H1 (cell line): Measurements from ENCODE around the gene KRTAP12-2. TPM values are rescaled to one million over a fixed set of nuclear protein-coding genes. Genes with fewer than 3 reads are reported as not detected.

Experiments used
- CTCF ChIA-PET: fragments of 300-600 bp; sonication (Branson Sonifier 250); formaldehyde crosslinking; loops from one replicate; lab custom pipeline; 2021; ENCODE audit not compliant: partially characterized antibody; lab: Charles Lee
- POLR2A ChIA-PET: fragments of 300-600 bp; sonication (Branson Sonifier 250); formaldehyde crosslinking; loops from one replicate; lab custom pipeline; 2021; ENCODE audit warnings: inconsistent platforms; ENCODE audit not compliant: partially characterized antibody; lab: Charles Lee
- DNase-seq, 2 experiments: peaks; one replicate each; pipeline versions ENCODE4 v3.0.0 to v3.0.0-alpha.2; 2010 to 2022; ENCODE audit warnings: low spot score in 2 of 2, low read depth in 1 of 2, mixed read lengths in 1 of 2
- FAIRE-seq: peaks from 2 replicates; lab custom pipeline; 2011; peaks lifted over from hg19 to GRCh38; lab: Jason Lieb, UNC
- H2AFZ ChIP-seq: 2 replicates; pipeline ENCODE4 v1.8.1; 2012; ENCODE audit warnings: low read length, inconsistent platforms
- H2AK5ac ChIP-seq: 2 replicates; pipeline ENCODE4 v1.6.1; 2013; ENCODE audit warnings: low read depth, low read length
- H2BK120ac ChIP-seq: replicated peaks from 2 replicates; pipeline ENCODE3; 2013; ENCODE audit warnings: low read depth, low read length, inconsistent platforms
- H2BK12ac ChIP-seq: 2 replicates; pipeline ENCODE4 v1.6.1; 2013; ENCODE audit warnings: low read depth, low read length
- H2BK15ac ChIP-seq: 2 replicates; pipeline ENCODE4 v1.6.1; 2013; ENCODE audit warnings: low read length
- H2BK20ac ChIP-seq: 2 replicates; pipeline ENCODE4 v1.6.1; 2013; ENCODE audit warnings: low read length
- H2BK5ac ChIP-seq: 2 replicates; pipeline ENCODE4 v1.6.1; 2013; ENCODE audit warnings: low read depth, low read length
- H3K14ac ChIP-seq: 2 replicates; pipeline ENCODE4 v1.6.1; 2013; ENCODE audit warnings: inconsistent platforms; ENCODE audit not compliant: insufficient read length
- H3K18ac ChIP-seq: 2 replicates; pipeline ENCODE4 v1.6.1; 2013; ENCODE audit warnings: low read length; ENCODE audit errors: extremely low read depth
- H3K23ac ChIP-seq: 2 replicates; pipeline ENCODE4 v1.6.1; 2013; ENCODE audit warnings: inconsistent platforms; ENCODE audit not compliant: insufficient read length
- H3K23me2 ChIP-seq: 2 replicates; pipeline ENCODE4 v1.6.1; 2013; ENCODE audit warnings: low read depth, low read length
- H3K27ac ChIP-seq: 2 replicates; pipeline ENCODE4 v1.6.1; 2011; ENCODE audit warnings: low read depth, low read length, inconsistent platforms
- H3K27me3 ChIP-seq, 4 experiments: replicated peaks in 1 of 4; 1 replicate in 1 of 4; 2 replicates in 3 of 4; pipeline versions ENCODE4 v1.6.1 to v1.8.1; 2011 to 2013; ENCODE audit warnings: low read length in 3 of 4, mild to moderate bottlenecking in 3 of 4, inconsistent platforms in 2 of 4, mixed read lengths in 2 of 4, moderate library complexity in 1 of 4; ENCODE audit not compliant: control insufficient read depth in 3 of 4, insufficient read depth in 3 of 4; ENCODE audit errors: extremely low read depth in 1 of 4
- H3K36me3 ChIP-seq, 4 experiments: 2 replicates each; pipeline versions ENCODE4 v1.6.1 to v1.8.1; 2011 to 2013; ENCODE audit warnings: mild to moderate bottlenecking in 4 of 4, low read length in 3 of 4, moderate library complexity in 2 of 4, control low read depth in 1 of 4, inconsistent platforms in 1 of 4; ENCODE audit not compliant: insufficient read depth in 4 of 4, control insufficient read depth in 2 of 4
- H3K4ac ChIP-seq: replicated peaks from 2 replicates; pipeline ENCODE3; 2013; ENCODE audit warnings: low read length, low read depth, mixed read lengths, inconsistent platforms; ENCODE audit not compliant: insufficient read length
- H3K4me1 ChIP-seq, 4 experiments: replicated peaks in 1 of 4; 1 replicate in 1 of 4; 2 replicates in 3 of 4; pipeline versions ENCODE4 v1.6.1 to v1.8.1; 2011 to 2013; ENCODE audit warnings: low read length in 3 of 4, inconsistent platforms in 2 of 4, mixed read lengths in 1 of 4; ENCODE audit not compliant: insufficient read depth in 4 of 4, control insufficient read depth in 3 of 4
- H3K4me2 ChIP-seq, 2 experiments: 2 replicates each; pipeline versions ENCODE4 v1.6.1 to v1.8.1; 2011 to 2013; ENCODE audit warnings: low read depth in 2 of 2, low read length in 2 of 2, control low read depth in 1 of 2, inconsistent platforms in 1 of 2, mild to moderate bottlenecking in 1 of 2; ENCODE audit not compliant: insufficient read depth in 1 of 2
- H3K4me3 ChIP-seq, 4 experiments: fragments of 200-600, 300-600 bp in 1 of 4; sonication (generic), shearing (Covaris generic), sonication (Bioruptor Twin) in 1 of 4; 2 replicates each; pipeline versions ENCODE4 v1.5.1 to v1.8.1; 2011 to 2016; ENCODE audit warnings: low read length in 4 of 4, low read depth in 3 of 4, control low read depth in 2 of 4, inconsistent platforms in 2 of 4, mild to moderate bottlenecking in 2 of 4, mixed read lengths in 1 of 4, moderate library complexity in 1 of 4; ENCODE audit not compliant: insufficient read depth in 2 of 4; ENCODE audit errors: extremely low read depth in 1 of 4
- H3K56ac ChIP-seq: replicated peaks from 2 replicates; pipeline ENCODE3; 2013; ENCODE audit warnings: low read depth, mild to moderate bottlenecking, mixed read lengths, low read length, inconsistent platforms; ENCODE audit not compliant: insufficient read length
- H3K79me1 ChIP-seq: 2 replicates; pipeline ENCODE4 v1.6.1; 2013; ENCODE audit warnings: low read depth, low read length, control low read depth
- H3K79me2 ChIP-seq, 2 experiments: 2 replicates each; pipeline versions ENCODE4 v1.6.1 to v1.8.1; 2012 to 2013; ENCODE audit warnings: low read length in 2 of 2, mild to moderate bottlenecking in 2 of 2, inconsistent platforms in 1 of 2; ENCODE audit not compliant: insufficient read depth in 2 of 2, control insufficient read depth in 1 of 2
- H3K9ac ChIP-seq, 4 experiments: replicated peaks in 1 of 4; 1 replicate in 1 of 4; 2 replicates in 3 of 4; pipeline versions ENCODE4 v1.6.1 to v1.8.1; 2011 to 2013; ENCODE audit warnings: low read depth in 3 of 4, low read length in 3 of 4, control low read depth in 2 of 4, mild to moderate bottlenecking in 2 of 4, moderate library complexity in 2 of 4, inconsistent platforms in 1 of 4; ENCODE audit errors: extremely low read depth in 1 of 4
- H3K9me3 ChIP-seq, 2 experiments: 2 replicates each; pipeline versions ENCODE4 v1.6.1 to v1.8.1; 2012 to 2013; ENCODE audit warnings: mild to moderate bottlenecking in 2 of 2, moderate library complexity in 2 of 2, control low read depth in 1 of 2, inconsistent platforms in 1 of 2, low read depth in 1 of 2, low read length in 1 of 2, mixed read lengths in 1 of 2; ENCODE audit not compliant: insufficient read depth in 2 of 2
- H4K20me1 ChIP-seq, 2 experiments: replicated peaks in 1 of 2; 2 replicates each; pipeline versions ENCODE3 to v1.8.1; 2011 to 2013; ENCODE audit warnings: inconsistent platforms in 2 of 2, low read length in 2 of 2, mild to moderate bottlenecking in 1 of 2; ENCODE audit not compliant: insufficient read depth in 2 of 2, control insufficient read depth in 1 of 2
- H4K5ac ChIP-seq: 2 replicates; pipeline ENCODE4 v1.6.1; 2013; ENCODE audit warnings: low read length, low read depth, mixed read lengths, inconsistent platforms; ENCODE audit not compliant: insufficient read length
- H4K8ac ChIP-seq: 2 replicates; pipeline ENCODE4 v1.8.0; 2013; ENCODE audit warnings: mild to moderate bottlenecking, moderate library complexity, low read length, inconsistent platforms; ENCODE audit not compliant: insufficient read depth; ENCODE audit errors: extremely low read depth
- H4K91ac ChIP-seq: replicated peaks from 2 replicates; pipeline ENCODE3; 2013; ENCODE audit warnings: low read length, mixed read lengths, inconsistent platforms; ENCODE audit not compliant: insufficient read length
- ASH2L ChIP-seq: fragments of 200-600, 300-600 bp; sonication (generic); IDR thresholded peaks from one replicate; pipeline ENCODE4 v1.7.1; 2017; ENCODE audit warnings: low read length
- BRCA1 ChIP-seq: IDR thresholded peaks from 2 replicates; pipeline ENCODE4 v1.6.1; 2012; ENCODE audit warnings: low read depth, low read length, improper control_type of control experiment
- CHD2 ChIP-seq: IDR thresholded peaks from 2 replicates; pipeline ENCODE4 v1.6.1; 2012; ENCODE audit warnings: low read length, improper control_type of control experiment
- KDM4A ChIP-seq: IDR thresholded peaks from one replicate; pipeline ENCODE4 v1.7.1; 2012; ENCODE audit warnings: low read depth, mild to moderate bottlenecking, moderate library complexity, low read length, inconsistent platforms; ENCODE audit not compliant: severe bottlenecking
- MAFK ChIP-seq: IDR thresholded peaks from 2 replicates; pipeline ENCODE4 v1.6.1; 2012; ENCODE audit warnings: low read depth, mild to moderate bottlenecking, improper control_type of control experiment, low read length
- NANOG ChIP-seq: IDR thresholded peaks from 2 replicates; pipeline ENCODE4 v1.6.1; 2011; ENCODE audit warnings: low read length, low read depth, mild to moderate bottlenecking, inconsistent platforms; ENCODE audit not compliant: insufficient read depth, poor library complexity, severe bottlenecking
- RAD21 ChIP-seq, 2 experiments: IDR thresholded peaks in 1 of 2; conservative IDR thresholded peaks in 1 of 2; 2 replicates each; pipeline ENCODE4 v1.6.1; 2011; ENCODE audit warnings: low read depth in 2 of 2, low read length in 2 of 2, improper control_type of control experiment in 1 of 2, inconsistent platforms in 1 of 2, mild to moderate bottlenecking in 1 of 2, moderate library complexity in 1 of 2
- SIRT6 ChIP-seq: IDR thresholded peaks from one replicate; pipeline ENCODE4 v1.7.1; 2012; ENCODE audit warnings: low read length, inconsistent platforms
- WGBS, 2 experiments: shearing (Covaris generic) in 1 of 2; methylation state at CpG; one replicate each; pipeline versions ENCODE4 v1.1.6 to v1.1.7; 2013 to 2015; ENCODE audit warnings: low lambda C conversion rate in 2 of 2, mixed read lengths in 2 of 2, inconsistent platforms in 1 of 2, low coverage in 1 of 2, missing lambda C conversion rate in 1 of 2; ENCODE audit not compliant: insufficient replicate concordance in 2 of 2, insufficient coverage in 1 of 2, insufficient read length in 1 of 2; ENCODE audit errors: extremely low coverage in 1 of 2, missing lambda C conversion rate in 1 of 2; 5-methylcytosine and 5-hydroxymethylcytosine counted together
- polyA plus RNA-seq, 7 experiments: library from polyadenylated mRNA; depleted of rRNA in 3 of 7; stranded (reverse) in 5 of 7; unstranded in 2 of 7; fragments of >200 nt in 5 of 7; fragments of 200-250 nt in 2 of 7; gene quantifications; 1 replicate in 5 of 7; 2 replicates in 1 of 7; 4 replicates in 1 of 7; pipeline versions ENCODE4 v1.2.1 to v1.2.3, GENCODE V29; 2011 to 2013; ENCODE audit warnings: missing spikeins in 2 of 7, mixed read lengths in 2 of 7
- total RNA-seq: library from RNA; stranded (reverse); fragmentation: NEBNext Ultra II Directional; extraction: Animal tissue kit (Norgen Biotek cat#: 25700); gene quantifications from 2 replicates; pipeline ENCODE4 v1.2.1, GENCODE V29; 2021
- TF ChIP-seq, protein P1 (sequence below): IDR thresholded peaks from 2 replicates; pipeline ENCODE4 v1.6.1; 2011; ENCODE audit warnings: low read depth, mild to moderate bottlenecking, low read length; ENCODE audit not compliant: insufficient read depth

Gene KRTAP12-2
- total and polyA plus RNA-seq, 2 of the 8 experiments (the other 6 are each of a cell fraction or from before 2014, with no cell fraction given): 0.50 TPM; not detected in 1

DNA sequence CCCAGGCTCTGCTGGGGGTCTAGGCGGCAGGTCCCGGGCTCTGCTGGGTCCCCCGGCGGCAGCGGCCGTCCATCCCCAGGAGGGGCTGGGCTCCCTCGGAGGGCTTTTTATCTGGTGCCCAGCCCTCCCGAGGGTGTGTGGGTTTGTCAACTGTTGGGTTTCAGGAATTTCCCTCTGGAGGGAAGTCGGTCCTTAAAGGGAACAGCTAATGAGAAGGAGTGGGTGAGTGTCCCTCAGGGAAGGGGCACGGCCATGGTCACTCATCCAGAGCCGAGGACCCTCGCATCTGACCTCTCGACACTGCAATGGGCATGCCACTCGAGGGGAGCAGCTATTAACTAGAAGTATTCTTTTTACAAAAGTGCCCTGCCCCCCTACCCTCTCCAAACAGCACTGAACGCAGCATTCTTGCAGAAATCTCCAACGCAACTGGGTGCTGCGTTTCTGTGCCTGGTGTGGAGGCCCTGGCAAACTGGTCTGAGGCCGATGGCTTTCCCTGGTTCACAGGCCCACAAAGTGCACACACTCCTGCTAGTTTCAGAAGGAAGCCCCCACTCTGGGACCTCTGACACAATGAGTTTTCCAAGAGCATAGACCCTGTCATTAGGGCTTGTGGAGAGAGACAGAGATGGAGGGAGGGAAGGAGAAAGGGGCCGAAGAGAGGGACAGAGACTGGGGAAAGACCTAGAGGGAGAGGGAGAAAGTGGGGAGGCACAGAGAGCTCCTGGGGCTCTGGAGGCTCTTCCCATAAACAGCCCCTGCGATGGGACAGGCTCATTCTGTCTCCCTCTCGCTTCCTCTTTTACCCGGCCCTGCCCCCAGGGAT lies 45.7 kb upstream of the KRTAP12-2 start:
- peak overlapping the region; percentile 66; the same call in 1 of the 2 replicates for H3K18ac ChIP-seq
- H2AK5ac ChIP-seq: no peak overlapping the region
- no peaks in the 10 kb centered on the region for H3K36me3 ChIP-seq
- no peak overlapping the region for H2BK15ac ChIP-seq
- peaks cover 24 to 67% (median 57%) of the 10 kb centered on the region in 4 experiments for H3K27me3 ChIP-seq
- H3K4me3 ChIP-seq: peak overlapping the region; percentile 20 to 58 (median 30); a peak in 6 of 8 replicates
- DNase-seq (peak in 1 of 2 experiments; percentile 59), FAIRE-seq (no peak)
- CTCF ChIA-PET: interaction anchor here (0.5 to 2.5 kb wide), 9 partner anchors 10 to 436 kb away, joined by 3 to 14 read pairs (median 4); no protein-coding TSS in a partner anchor
- peaks cover 0 to 50% (median 38%) of the 10 kb centered on the region in 4 experiments; a peak in 6 of 7 replicates for H3K4me1 ChIP-seq
- peak overlapping the region; percentile 68; the same call in 1 of the 2 replicates for H2BK12ac ChIP-seq
- H3K4me2 ChIP-seq: peak overlapping the region; percentile 91 to 93
- POLR2A ChIA-PET: interaction anchor here (0.8 to 1.2 kb wide), 5 partner anchors 16 to 192 kb away, joined by 3 read pairs; partner anchors contain the start of gene KRTAP10-12
- no peak overlapping the region for H3K14ac ChIP-seq
- H3K4ac ChIP-seq: no peak overlapping the region
- H3K23ac ChIP-seq: no peak overlapping the region
- no peak overlapping the region for H4K8ac ChIP-seq
- H4K91ac ChIP-seq: peak overlapping the region; percentile 90
- no peak overlapping the region for H3K56ac ChIP-seq
- 15% methylated on average over 14 of the region's 22 CpGs; no CpG with 5 or more reads in 1 of the 2 experiments for WGBS, 2 experiments
- H3K79me2 ChIP-seq: no peaks in the 10 kb centered on the region
- no peaks in the 10 kb centered on the region for H3K9me3 ChIP-seq
- H3K23me2 ChIP-seq: peaks cover 33% of the 10 kb centered on the region
- H4K5ac ChIP-seq: no peak overlapping the region
- peak overlapping the region; percentile 85; the same call in 1 of the 2 replicates for H2BK5ac ChIP-seq
- H2BK20ac ChIP-seq: 0 out of 2 replicates have a peak overlapping the region, but pooled peaks have one; percentile 61
- no peaks in the 10 kb centered on the region for H4K20me1 ChIP-seq
- no peak overlapping the region for H3K27ac ChIP-seq
- no peak overlapping the region for H2AFZ ChIP-seq
- H3K79me1 ChIP-seq: no peaks in the 10 kb centered on the region
- H3K9ac ChIP-seq: no peak overlapping the region
- peak overlapping the region; percentile 5 for H2BK120ac ChIP-seq
- TF ChIP-seq RAD21 (IDR thresholded peaks at IDR 0.05 in 1 of 2, conservative IDR thresholded peaks at IDR 0.05 in 1 of 2; ENCODE audit: low read depth in 2 of 2, low read length in 2 of 2) (peak; percentile 1 to 4; a peak in 1 of 4 replicates), CHD2 (no peak), SIRT6 (no peak), ASH2L (peak; percentile 46), KDM4A (no peak), MAFK (no peak), BRCA1 (no peak), NANOG (no peak)
- TF ChIP-seq, protein P1, sequence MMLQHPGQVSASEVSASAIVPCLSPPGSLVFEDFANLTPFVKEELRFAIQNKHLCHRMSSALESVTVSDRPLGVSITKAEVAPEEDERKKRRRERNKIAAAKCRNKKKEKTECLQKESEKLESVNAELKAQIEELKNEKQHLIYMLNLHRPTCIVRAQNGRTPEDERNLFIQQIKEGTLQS: no peak
